ENCODE results near the gene PACRG. TPM values are rescaled to one million over a fixed set of nuclear protein-coding genes. Genes with fewer than 3 reads are reported as not detected.

The PACRG gene
- total and polyA plus RNA-seq, 4 donors = 0.47 to 3.8 (median 2.4) TPM

GRCh38 chr6:163302747-163303146 lies 575.0 kb downstream of the PACRG start:
- TF ChIP-seq MAX (IDR thresholded peaks at IDR 0.05) = no peak
- TF ChIP-seq ATF3 (IDR thresholded peaks at IDR 0.05) = no peak
- TF ChIP-seq GABPA (IDR thresholded peaks at IDR 0.05 in 1 of 2, conservative IDR thresholded peaks at IDR 0.05 in 1 of 2) = no peak
- no peak for TF ChIP-seq ZBTB33 (IDR thresholded peaks at IDR 0.05)
- TF ChIP-seq RXRA (IDR thresholded peaks at IDR 0.05) = no peak
- no peak for TF ChIP-seq FOXA2 (IDR thresholded peaks at IDR 0.05)
- no peak for TF ChIP-seq JUND (IDR thresholded peaks at IDR 0.05)
- TF ChIP-seq HNF4G (IDR thresholded peaks at IDR 0.05) = no peak
- no peak for TF ChIP-seq NR2F2 (IDR thresholded peaks at IDR 0.05)
- TF ChIP-seq TAF1 (conservative IDR thresholded peaks at IDR 0.05) = no peak
- no peak for TF ChIP-seq REST (IDR thresholded peaks at IDR 0.05)
- TF ChIP-seq FOXA1 (IDR thresholded peaks at IDR 0.05) = no peak
- TF ChIP-seq RAD21 (IDR thresholded peaks at IDR 0.05) = no peak
- no peak for TF ChIP-seq CTCF (IDR thresholded peaks at IDR 0.05; ENCODE audit: low read depth, low read length, missing input control)
- no peak for TF ChIP-seq YY1 (IDR thresholded peaks at IDR 0.05)
- TF ChIP-seq EGR1 (IDR thresholded peaks at IDR 0.05; ENCODE audit: low read depth in 2 of 2) = no peak
- no peak for TF ChIP-seq SP1 (IDR thresholded peaks at IDR 0.05)
- TF ChIP-seq HNF4A (conservative IDR thresholded peaks at IDR 0.05) = no peak
- no peak overlapping the region for H3K27ac ChIP-seq (ENCODE audit: low read depth in 1 of 2, low read length in 2 of 2)
- no peak overlapping the region for H3K9ac ChIP-seq (ENCODE audit: low read depth in 1 of 2, low read length in 2 of 2)
- no peak overlapping the region for H3K4me3 ChIP-seq (ENCODE audit: low read depth in 1 of 3, low read length in 3 of 3)
- H3K27me3 ChIP-seq (ENCODE audit: control insufficient read depth in 4 of 4, insufficient read depth in 4 of 4, low read length in 3 of 4) = no peaks in the 10 kb centered on the region
- H3K9me3 ChIP-seq (ENCODE audit: control insufficient read depth in 4 of 4, low read length in 3 of 4) = no peaks in the 10 kb centered on the region
- H3K36me3 ChIP-seq (ENCODE audit: control insufficient read depth in 4 of 4, insufficient read depth in 3 of 4, low read depth in 1 of 4, low read length in 3 of 4) = no peaks in the 10 kb centered on the region
- no peak for DNase-seq (ENCODE audit: low spot score)
- no peaks in the 10 kb centered on the region for H3K4me1 ChIP-seq (ENCODE audit: control insufficient read depth in 4 of 4, insufficient read depth in 4 of 4, low read length in 3 of 4)
- WGBS = 91% methylated on average over 9 of the region's 9 CpGs
